Activated CD8-positive, alpha-beta memory T cell treated with anti-CD3 and anti-CD28 coated beads, Interleukin-2, amount 50 U/mL, for 48 hours (primary cell): ENCODE measurements around the gene LRRC38.
"Not testable (repeated sequence)": the region's sequence is repeated elsewhere in the genome, so short reads cannot be mapped to it uniquely, and the experiment has no call there.

Source experiments
- DNase-seq: peaks from one replicate; pipeline ENCODE4 v3.0.0-alpha.2; 2020

LRRC38 gene, protein sequence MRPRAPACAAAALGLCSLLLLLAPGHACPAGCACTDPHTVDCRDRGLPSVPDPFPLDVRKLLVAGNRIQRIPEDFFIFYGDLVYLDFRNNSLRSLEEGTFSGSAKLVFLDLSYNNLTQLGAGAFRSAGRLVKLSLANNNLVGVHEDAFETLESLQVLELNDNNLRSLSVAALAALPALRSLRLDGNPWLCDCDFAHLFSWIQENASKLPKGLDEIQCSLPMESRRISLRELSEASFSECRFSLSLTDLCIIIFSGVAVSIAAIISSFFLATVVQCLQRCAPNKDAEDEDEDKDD

GRCh38 chr1:13513895-13514546 is at the start of gene LRRC38:
LRRC38 (minus strand) TSS chr1:13514003; CDS start chr1:13513593, 410 bp downstream.
- DNase-seq = peak; percentile 54

DNA sequence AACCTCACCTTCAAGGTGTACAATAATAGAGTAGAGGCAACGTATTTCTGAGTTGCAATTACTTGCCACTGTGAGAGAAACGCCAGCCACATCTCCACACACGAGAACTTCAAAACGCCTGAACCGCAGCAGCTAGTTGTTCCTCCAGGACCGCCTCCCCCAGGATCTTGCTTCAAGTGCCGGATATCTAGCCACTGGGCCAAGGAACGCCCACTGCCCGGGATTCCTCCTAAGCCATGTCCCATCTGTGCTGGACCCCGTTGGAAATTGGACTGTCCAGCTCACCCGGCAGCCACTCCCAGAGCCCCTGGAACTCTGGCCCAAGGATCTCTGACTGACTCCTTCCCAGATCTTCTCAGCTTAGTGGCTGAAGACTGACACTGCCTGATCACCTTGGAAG is 49.2 kb upstream of the LRRC38 start:
- DNase-seq = not testable (repeated sequence)

GRCh38 chr1:13560541-13560940 is 46.7 kb upstream of the LRRC38 start:
- DNase-seq = no peak

GRCh38 chr1:13556224-13556764 is 42.5 kb upstream of the LRRC38 start:
- DNase-seq = no peak

GRCh38 chr1:13554798-13555197 is 41.0 kb upstream of the LRRC38 start:
- no peak for DNase-seq

DNA sequence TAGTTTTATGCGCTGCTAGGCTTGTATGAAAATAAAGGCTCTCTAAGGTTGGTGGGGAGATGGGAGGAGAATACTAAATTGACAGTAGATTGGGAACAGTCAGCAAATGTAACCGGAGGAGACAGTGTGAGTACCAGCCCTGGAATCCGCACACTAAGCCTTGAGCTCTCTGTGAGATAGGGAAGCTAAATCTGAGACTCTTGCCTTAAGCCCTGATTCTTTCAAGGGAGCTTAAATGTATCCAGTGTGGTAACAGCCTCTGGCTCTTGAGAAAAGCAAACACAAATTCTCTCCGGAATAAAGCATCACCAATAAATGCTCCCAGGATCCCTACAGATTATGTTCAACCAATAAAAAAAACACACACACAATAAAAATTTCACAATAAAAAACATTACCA is 36.9 kb upstream of the LRRC38 start:
- no peak for DNase-seq

DNA sequence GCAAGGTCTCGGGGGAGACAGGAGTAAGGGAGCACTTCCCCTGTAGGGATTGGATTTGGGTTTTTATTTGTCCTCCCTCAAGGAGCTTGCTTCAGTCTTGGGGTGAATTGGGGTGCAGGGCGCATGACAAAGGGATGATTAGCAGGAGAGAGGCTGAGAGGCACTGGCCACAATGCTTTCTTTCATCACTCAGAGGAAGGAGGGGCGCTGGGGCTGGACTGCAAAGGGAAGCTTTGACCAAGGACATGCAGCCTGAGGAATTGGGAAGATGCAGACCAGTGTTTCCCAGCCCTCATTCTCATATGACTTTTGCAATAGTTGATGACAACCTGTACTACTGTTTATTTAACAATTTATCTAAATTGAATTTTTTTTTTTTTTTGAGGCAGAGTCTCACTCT is 35.7 kb upstream of the LRRC38 start:
- no peak for DNase-seq

GRCh38 chr1:13549021-13549420 is 35.2 kb upstream of the LRRC38 start:
- no peak for DNase-seq

- no peak for DNase-seq
Measured at GRCh38 chr1:13548281-13548680, 34.5 kb upstream of the LRRC38 start.

GRCh38 chr1:13546791-13547190 is 33.0 kb upstream of the LRRC38 start:
- no peak for DNase-seq

DNA sequence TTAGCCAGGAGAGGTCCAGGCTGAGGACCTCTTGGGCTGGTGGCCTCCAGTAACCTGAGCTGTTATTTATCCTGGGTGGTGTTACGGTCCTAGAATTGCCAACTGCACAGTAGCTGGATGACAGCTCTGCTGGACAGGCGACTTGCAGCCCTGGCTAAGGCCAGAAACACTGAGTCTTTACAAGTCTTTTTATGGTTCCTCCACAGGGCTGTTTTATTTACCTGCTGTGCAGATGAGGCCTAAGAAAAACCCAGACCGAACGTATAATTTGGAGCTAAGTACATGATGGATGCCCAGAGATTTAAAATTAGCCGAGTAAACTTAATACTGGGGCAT is 30.4 kb upstream of the LRRC38 start:
- no peak for DNase-seq

DNA sequence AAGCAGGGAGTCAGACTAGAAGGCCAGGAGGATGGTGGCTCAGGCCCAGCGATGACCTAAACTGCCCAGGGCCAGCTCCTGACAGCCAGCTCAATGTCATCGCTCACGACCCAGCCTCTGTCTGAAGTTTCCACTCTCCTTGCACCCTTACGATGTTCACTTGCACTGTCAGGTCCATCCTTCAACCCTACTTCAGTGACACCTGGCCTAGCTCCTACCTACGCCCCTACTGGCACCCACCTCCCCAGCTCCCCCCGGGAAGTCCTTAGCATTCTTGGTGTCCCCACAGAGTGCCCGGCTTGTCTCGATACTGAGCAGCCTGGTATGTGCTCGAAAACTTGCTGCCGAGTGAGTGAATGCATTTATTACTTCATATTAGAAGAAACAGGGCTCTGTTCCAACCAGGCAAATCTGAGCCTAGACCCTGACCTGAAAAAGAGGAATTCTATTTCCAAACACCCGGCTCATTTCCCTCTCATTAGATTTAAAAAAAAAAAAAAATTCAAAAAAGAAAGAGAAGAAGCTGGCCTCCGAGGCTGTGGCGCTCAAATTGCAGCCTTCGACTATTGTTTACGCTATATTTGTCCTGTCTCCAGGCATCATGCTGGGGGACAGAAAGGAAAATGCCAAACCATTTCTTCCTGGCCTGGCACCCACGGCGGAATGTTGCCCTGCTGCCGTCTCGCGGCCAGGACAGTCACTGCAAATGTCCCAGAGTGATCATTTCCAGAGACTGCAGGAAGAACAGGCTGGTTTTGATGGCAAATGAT is 29.8 kb upstream of the LRRC38 start:
- DNase-seq = no peak

GRCh38 chr1:13541435-13542215 is 27.8 kb upstream of the LRRC38 start:
- DNase-seq = no peak

- DNase-seq = no peak
Measured at GRCh38 chr1:13540866-13541265, 27.1 kb upstream of the LRRC38 start.

DNA sequence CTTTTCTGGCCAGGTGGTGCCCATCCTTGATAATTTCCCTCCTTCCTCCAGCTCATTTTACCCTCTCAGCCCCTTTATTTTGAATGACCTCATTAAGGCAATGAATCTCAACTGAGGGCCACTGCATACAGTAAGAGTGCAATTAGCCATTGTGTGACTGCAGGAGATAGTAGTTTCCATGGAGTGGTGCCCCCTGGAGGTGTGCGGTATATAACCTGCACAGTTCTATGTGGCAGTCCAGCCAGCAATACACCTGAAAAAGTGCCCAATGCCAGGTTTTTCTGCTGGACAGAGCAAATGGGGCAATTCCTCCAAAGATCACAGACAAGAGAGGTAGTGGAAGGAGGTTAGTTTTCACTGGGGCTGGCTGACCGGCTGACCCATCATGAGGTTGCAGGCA is 25.9 kb upstream of the LRRC38 start:
- no peak for DNase-seq

- DNase-seq = no peak
Measured at GRCh38 chr1:13538832-13539231, 25.0 kb upstream of the LRRC38 start.

DNA sequence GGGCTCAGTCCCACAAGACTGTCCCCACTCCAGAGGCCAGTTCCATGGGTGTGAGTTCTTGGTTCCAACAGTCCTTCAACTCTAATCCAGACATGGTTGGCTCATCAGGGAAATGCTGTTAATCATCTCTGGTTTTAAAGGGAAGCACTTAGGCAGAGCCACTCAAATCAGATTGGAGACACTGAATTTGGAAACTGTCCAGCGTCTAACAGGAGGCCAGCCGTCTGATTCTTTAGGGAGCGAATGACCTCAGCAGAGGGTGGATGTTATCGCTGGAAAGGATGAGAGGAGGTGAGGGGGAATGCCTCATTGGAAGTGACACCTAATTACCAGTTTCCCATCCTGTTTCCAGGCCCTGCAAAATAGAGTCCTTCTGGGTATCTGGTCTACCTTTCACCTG is 22.8 kb upstream of the LRRC38 start:
- DNase-seq = no peak

DNA sequence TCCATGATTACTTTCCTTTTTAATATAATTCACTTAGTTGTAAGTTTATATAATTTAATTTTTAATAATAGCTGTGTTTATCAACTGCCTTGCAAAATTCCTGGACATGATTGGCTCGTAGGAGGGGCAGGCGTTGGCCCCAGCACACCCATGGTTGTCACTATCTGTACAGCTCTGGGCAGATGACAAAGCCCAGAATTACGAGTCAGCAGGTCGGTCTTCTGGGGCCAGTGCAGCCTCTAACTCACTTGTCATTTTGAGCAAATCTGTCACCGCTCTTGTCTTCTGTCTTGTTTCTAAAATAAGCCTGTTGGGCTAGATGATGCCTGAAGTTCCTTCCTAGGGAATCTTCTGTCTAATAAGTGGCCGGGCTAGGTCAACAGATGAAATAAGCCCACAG is 21.4 kb upstream of the LRRC38 start:
- no peak for DNase-seq

- no peak for DNase-seq
Measured at GRCh38 chr1:13528320-13528719, 14.5 kb upstream of the LRRC38 start.

GRCh38 chr1:13523780-13524477 is 10.1 kb upstream of the LRRC38 start:
- no peak for DNase-seq

GRCh38 chr1:13520985-13521384 is 7.2 kb upstream of the LRRC38 start:
- no peak for DNase-seq

GRCh38 chr1:13517193-13517812 is 3.5 kb upstream of the LRRC38 start:
- peak; percentile 59 for DNase-seq
